DND-41 (cell line): Measurements from ENCODE around the gene GLTP.

Experiments
- CTCF ChIP-seq: IDR thresholded peaks from 2 replicates; pipeline ENCODE4 v1.5.1; 2012; ENCODE audit warnings: borderline replicate concordance, low read length, moderate library complexity, mild to moderate bottlenecking; ENCODE audit not compliant: poor library complexity, severe bottlenecking; ENCODE audit errors: extremely low read depth
- EZH2 ChIP-seq: IDR thresholded peaks from 3 replicates; pipeline ENCODE4 v1.6.1; 2012; ENCODE audit warnings: borderline replicate concordance, low read depth, mild to moderate bottlenecking, moderate library complexity, low read length, inconsistent platforms; ENCODE audit not compliant: severe bottlenecking

- TF ChIP-seq CTCF (no peak), EZH2 (no peak)
Measured at GRCh38 chr12:109818905-109819500, 61.3 kb downstream of the GLTP start.
